Liver (tissue), 9 donors: ENCODE data around the gene DLGAP4. TPM values are rescaled to one million over a fixed set of nuclear protein-coding genes. Genes with fewer than 3 reads are reported as not detected.

Experiments used
- DNase-seq: peaks from one replicate; pipeline ENCODE4 v3.0.0-alpha.2; 2017; ENCODE audit warnings: low spot score
- H3K27ac ChIP-seq, 2 donors: one replicate each; pipeline ENCODE4 v1.7.0; 2013; ENCODE audit warnings: inconsistent platforms in 2 of 2, low read length in 2 of 2, control low read depth in 1 of 2, low read depth in 1 of 2, mild to moderate bottlenecking in 1 of 2
- H3K27me3 ChIP-seq, 4 donors: one replicate each; pipeline versions ENCODE4 v1.6.1 to v1.7.0; 2013; ENCODE audit warnings: low read length in 3 of 4, inconsistent platforms in 1 of 4, mild to moderate bottlenecking in 1 of 4, moderate library complexity in 1 of 4; ENCODE audit not compliant: control insufficient read depth in 4 of 4, insufficient read depth in 4 of 4
- H3K36me3 ChIP-seq, 4 donors: one replicate each; pipeline versions ENCODE4 v1.6.1 to v1.7.0; 2013; ENCODE audit warnings: low read length in 3 of 4, mild to moderate bottlenecking in 3 of 4, low read depth in 1 of 4, moderate library complexity in 1 of 4; ENCODE audit not compliant: control insufficient read depth in 4 of 4, insufficient read depth in 3 of 4
- H3K4me1 ChIP-seq, 4 donors: one replicate each; pipeline versions ENCODE4 v1.6.1 to v1.7.0; 2013; ENCODE audit warnings: low read length in 3 of 4, mild to moderate bottlenecking in 3 of 4, moderate library complexity in 1 of 4; ENCODE audit not compliant: control insufficient read depth in 4 of 4, insufficient read depth in 4 of 4
- H3K4me3 ChIP-seq, 3 donors: one replicate each; pipeline versions ENCODE4 v1.6.1 to v1.7.0; 2013; ENCODE audit warnings: low read length in 3 of 3, control low read depth in 1 of 3, low read depth in 1 of 3, mild to moderate bottlenecking in 1 of 3
- H3K9ac ChIP-seq, 2 donors: one replicate each; pipeline ENCODE4 v1.7.0; 2013; ENCODE audit warnings: low read length in 2 of 2, mild to moderate bottlenecking in 2 of 2, moderate library complexity in 2 of 2, control low read depth in 1 of 2, low read depth in 1 of 2
- H3K9me3 ChIP-seq, 4 donors: one replicate each; pipeline versions ENCODE4 v1.6.1 to v1.7.0; 2013; ENCODE audit warnings: low read length in 3 of 4; ENCODE audit not compliant: control insufficient read depth in 4 of 4
- ATF3 ChIP-seq: IDR thresholded peaks from 2 replicates; pipeline ENCODE4 v1.6.1; 2016; ENCODE audit warnings: antibody characterized with exemption
- CTCF ChIP-seq: fragments of 150-350 bp; IDR thresholded peaks from 2 replicates; pipeline ENCODE4 v1.5.1; 2017; ENCODE audit warnings: improper control_type of control experiment, low read depth, low read length; ENCODE audit not compliant: missing input control
- EGR1 ChIP-seq, 2 donors: IDR thresholded peaks; 2 replicates each; pipeline ENCODE4 v1.6.1; 2016 to 2018; ENCODE audit warnings: antibody characterized with exemption in 2 of 2, low read depth in 2 of 2
- FOXA2 ChIP-seq: IDR thresholded peaks from 2 replicates; pipeline ENCODE4 v1.6.1; 2016; ENCODE audit warnings: antibody characterized with exemption
- GABPA ChIP-seq, 2 donors: IDR thresholded peaks in 1 of 2; conservative IDR thresholded peaks in 1 of 2; 2 replicates each; pipeline ENCODE4 v1.6.1; 2016; ENCODE audit warnings: antibody characterized with exemption in 2 of 2, mild to moderate bottlenecking in 1 of 2, moderate library complexity in 1 of 2
- HNF4A ChIP-seq, 2 donors: conservative IDR thresholded peaks; 2 replicates each; pipeline ENCODE4 v1.6.1; 2016; ENCODE audit warnings: antibody characterized with exemption in 2 of 2, mild to moderate bottlenecking in 2 of 2
- HNF4G ChIP-seq: IDR thresholded peaks from 2 replicates; pipeline ENCODE4 v1.6.1; 2016; ENCODE audit warnings: antibody characterized with exemption
- JUND ChIP-seq, 2 donors: IDR thresholded peaks; 2 replicates each; pipeline ENCODE4 v1.6.1; 2016; ENCODE audit warnings: antibody characterized with exemption in 2 of 2
- MAX ChIP-seq: IDR thresholded peaks from 2 replicates; pipeline ENCODE4 v1.6.1; 2016; ENCODE audit warnings: antibody characterized with exemption
- NR2F2 ChIP-seq: IDR thresholded peaks from 2 replicates; pipeline ENCODE4 v1.6.1; 2016; ENCODE audit warnings: antibody characterized with exemption
- RAD21 ChIP-seq, 2 donors: IDR thresholded peaks; 2 replicates each; pipeline ENCODE4 v1.6.1; 2016; ENCODE audit warnings: antibody characterized with exemption in 2 of 2, mild to moderate bottlenecking in 2 of 2
- REST ChIP-seq: IDR thresholded peaks from 2 replicates; pipeline ENCODE4 v1.6.1; 2016; ENCODE audit warnings: antibody characterized with exemption, mild to moderate bottlenecking
- RXRA ChIP-seq, 2 donors: IDR thresholded peaks; 2 replicates each; pipeline ENCODE4 v1.6.1; 2017 to 2018; ENCODE audit warnings: antibody characterized with exemption in 2 of 2, mild to moderate bottlenecking in 1 of 2
- TAF1 ChIP-seq: conservative IDR thresholded peaks from 2 replicates; pipeline ENCODE4 v1.6.1; 2016; ENCODE audit warnings: antibody characterized with exemption, mild to moderate bottlenecking
- YY1 ChIP-seq: IDR thresholded peaks from 2 replicates; pipeline ENCODE4 v1.6.1; 2016; ENCODE audit warnings: antibody characterized with exemption, mild to moderate bottlenecking
- WGBS: extraction: QIAGEN DNeasy Blood & Tissue Kit; methylation state at CpG from one replicate; pipeline ENCODE4 v1.1.7; 2013; 5-methylcytosine and 5-hydroxymethylcytosine counted together
- polyA plus RNA-seq, 2 donors: library from polyadenylated mRNA; stranded (reverse) in 1 of 2; unstranded in 1 of 2; fragments of 200-250 nt in 1 of 2; fragments of >200 nt in 1 of 2; fragmentation: Nextera tagmentation in 1 of 2; extraction: Ambion mirVana in 1 of 2; gene quantifications; one replicate each; pipeline versions ENCODE4 v1.2.1 to v1.2.3, GENCODE V29; 2013 to 2015
- total RNA-seq, 2 donors: library from RNA; depleted of rRNA; stranded (reverse); fragments of >200 nt; gene quantifications; one replicate each; pipeline ENCODE4 v1.2.3, GENCODE V29; 2014
- donor health status: healthy.
- donor health status: healthy.
- donor health status: healthy.
- donor health status: healthy.
- donor health status: healthy.

DLGAP4 gene
- total and polyA plus RNA-seq, 4 donors = 2.9 to 18.7 (median 11.2) TPM

GRCh38 chr20:36549942-36550789 lies 244.0 kb downstream of the DLGAP4 start:
- Histone ChIP-seq H3K9ac (no peak overlapping the region), H3K36me3 (no peaks in the 10 kb centered on the region)

GRCh38 chr20:36550790-36551299 lies 244.7 kb downstream of the DLGAP4 start:
- DNase-seq = no peak
- 80% methylated on average over 15 of the region's 15 CpGs for WGBS

More at GRCh38 chr20:36549942-36550789, 244.0 kb downstream of the DLGAP4 start:
- no peak for DNase-seq
- 87% methylated on average over 16 of the region's 16 CpGs for WGBS
- H3K27me3 ChIP-seq = no peaks in the 10 kb centered on the region
- H3K4me1 ChIP-seq = no peaks in the 10 kb centered on the region
- peak overlapping the region in 1 of 2 donors; percentile 13 for H3K27ac ChIP-seq
- no peak for TF ChIP-seq RXRA (IDR thresholded peaks at IDR 0.05)
- TF ChIP-seq NR2F2 = peak; percentile 23
- H3K9me3 ChIP-seq = no peaks in the 10 kb centered on the region
- no peak overlapping the region for H3K4me3 ChIP-seq

GRCh38 chr20:36555248-36555647 lies 249.1 kb downstream of the DLGAP4 start:
- TF ChIP-seq FOXA2 (no peak), GABPA (IDR thresholded peaks at IDR 0.05 in 1 of 2, conservative IDR thresholded peaks at IDR 0.05 in 1 of 2) (no peak), YY1 (no peak), TAF1 (no peak), RAD21 (IDR thresholded peaks at IDR 0.05) (no peak), HNF4G (no peak), EGR1 (IDR thresholded peaks at IDR 0.05; ENCODE audit: low read depth in 2 of 2) (no peak), ATF3 (no peak)
- no peaks in the 10 kb centered on the region for H3K9me3 ChIP-seq
- no peak for DNase-seq
- H3K27me3 ChIP-seq = no peaks in the 10 kb centered on the region
- no peak overlapping the region for H3K4me3 ChIP-seq
- peaks cover 0 to 4% (median 1%) of the 10 kb centered on the region in 4 donors for H3K4me1 ChIP-seq
- no peak overlapping the region for H3K9ac ChIP-seq
- no peak overlapping the region for H3K27ac ChIP-seq
- no peaks in the 10 kb centered on the region for H3K36me3 ChIP-seq
- WGBS = 94% methylated on average over 2 of the region's 2 CpGs

More at GRCh38 chr20:36550790-36551299, 244.7 kb downstream of the DLGAP4 start:
- no peaks in the 10 kb centered on the region for H3K36me3 ChIP-seq
- H3K27me3 ChIP-seq = no peaks in the 10 kb centered on the region
- no peak overlapping the region for H3K9ac ChIP-seq
- peak; percentile 54 for TF ChIP-seq NR2F2
- no peak for TF ChIP-seq HNF4A (conservative IDR thresholded peaks at IDR 0.05)
- TF ChIP-seq EGR1 (IDR thresholded peaks at IDR 0.05; ENCODE audit: low read depth in 2 of 2) = no peak
- H3K4me1 ChIP-seq = no peaks in the 10 kb centered on the region
- no peaks in the 10 kb centered on the region for H3K9me3 ChIP-seq
- no peak overlapping the region for H3K27ac ChIP-seq
- H3K4me3 ChIP-seq = no peak overlapping the region

- Histone ChIP-seq H3K9me3 (no peaks in the 10 kb centered on the region), H3K9ac (no peak overlapping the region), H3K36me3 (no peaks in the 10 kb centered on the region), H3K4me3 (no peak overlapping the region), H3K4me1 (no peaks in the 10 kb centered on the region), H3K27ac (no peak overlapping the region), H3K27me3 (no peaks in the 10 kb centered on the region)
- 95% methylated on average over 2 of the region's 2 CpGs for WGBS
- no peak for DNase-seq
- TF ChIP-seq JUND (IDR thresholded peaks at IDR 0.05) (no peak), YY1 (no peak), HNF4A (conservative IDR thresholded peaks at IDR 0.05) (no peak), RXRA (IDR thresholded peaks at IDR 0.05) (no peak), RAD21 (IDR thresholded peaks at IDR 0.05) (no peak), REST (no peak), FOXA2 (no peak), HNF4G (no peak), CTCF (no peak), ATF3 (no peak), MAX (no peak), NR2F2 (no peak)
These were observed 256.6 kb downstream of the DLGAP4 start for GRCh38 chr20:36562724-36563123.
